HFF-Myc (cell line): ENCODE measurements around the gene SHQ1.

Source experiments
- DNase-seq: peaks from one replicate; pipeline ENCODE4 v3.0.0-alpha.2; 2011; ENCODE audit warnings: low read depth; ENCODE audit errors: extremely low read depth
- H3K4me3 ChIP-seq: replicated peaks from 2 replicates; pipeline ENCODE4 v1.5.1; 2011; ENCODE audit warnings: low read depth, mild to moderate bottlenecking, control low read depth, low read length
- TF ChIP-seq, protein P1 (sequence below): IDR thresholded peaks from 2 replicates; pipeline ENCODE4 v1.5.1; 2012; ENCODE audit warnings: mild to moderate bottlenecking, low read depth, low read length, control low read depth; ENCODE audit errors: missing control alignments

The SHQ1 gene

DNA sequence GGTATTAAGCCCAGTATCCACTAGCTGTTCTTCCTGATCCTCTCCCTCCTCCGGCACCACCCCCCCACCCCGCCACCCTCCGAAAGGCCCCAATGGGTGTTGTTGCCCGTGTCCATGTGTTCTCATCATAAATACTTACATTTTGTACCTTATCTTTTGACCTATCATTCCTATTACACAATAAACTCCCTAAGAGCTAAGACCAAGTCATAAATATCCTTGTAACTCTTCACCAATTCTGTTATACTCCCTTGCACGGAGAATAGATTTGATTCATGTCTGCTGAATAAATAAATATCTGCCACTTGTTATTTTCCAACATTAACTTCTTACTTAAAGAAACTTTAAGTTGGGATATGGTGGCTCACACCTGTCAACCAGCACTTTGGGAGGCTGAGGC, 43.9 kb downstream of the SHQ1 start:
- DNase-seq = no peak
- TF ChIP-seq, protein P1, sequence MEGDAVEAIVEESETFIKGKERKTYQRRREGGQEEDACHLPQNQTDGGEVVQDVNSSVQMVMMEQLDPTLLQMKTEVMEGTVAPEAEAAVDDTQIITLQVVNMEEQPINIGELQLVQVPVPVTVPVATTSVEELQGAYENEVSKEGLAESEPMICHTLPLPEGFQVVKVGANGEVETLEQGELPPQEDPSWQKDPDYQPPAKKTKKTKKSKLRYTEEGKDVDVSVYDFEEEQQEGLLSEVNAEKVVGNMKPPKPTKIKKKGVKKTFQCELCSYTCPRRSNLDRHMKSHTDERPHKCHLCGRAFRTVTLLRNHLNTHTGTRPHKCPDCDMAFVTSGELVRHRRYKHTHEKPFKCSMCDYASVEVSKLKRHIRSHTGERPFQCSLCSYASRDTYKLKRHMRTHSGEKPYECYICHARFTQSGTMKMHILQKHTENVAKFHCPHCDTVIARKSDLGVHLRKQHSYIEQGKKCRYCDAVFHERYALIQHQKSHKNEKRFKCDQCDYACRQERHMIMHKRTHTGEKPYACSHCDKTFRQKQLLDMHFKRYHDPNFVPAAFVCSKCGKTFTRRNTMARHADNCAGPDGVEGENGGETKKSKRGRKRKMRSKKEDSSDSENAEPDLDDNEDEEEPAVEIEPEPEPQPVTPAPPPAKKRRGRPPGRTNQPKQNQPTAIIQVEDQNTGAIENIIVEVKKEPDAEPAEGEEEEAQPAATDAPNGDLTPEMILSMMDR = no peak
- H3K4me3 ChIP-seq = no peak overlapping the region

DNA sequence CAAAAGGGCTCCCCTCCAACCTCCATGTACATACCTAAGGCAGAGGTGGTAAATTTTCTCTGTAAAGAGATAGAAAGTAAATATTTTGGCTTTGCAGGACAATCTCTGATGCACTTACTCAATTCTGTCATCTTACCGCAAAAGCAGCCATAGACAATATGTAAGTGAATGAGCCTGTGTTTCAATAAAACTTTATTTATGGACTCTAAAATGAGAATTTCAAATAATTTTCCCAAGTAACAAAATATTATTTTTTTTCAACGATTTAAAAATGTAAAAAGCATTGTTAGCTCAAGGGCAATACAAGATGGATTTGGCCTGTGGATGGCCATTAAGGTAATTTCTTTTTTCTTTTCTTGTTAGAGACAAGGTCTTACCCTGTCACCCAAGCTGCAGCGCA, 44.7 kb downstream of the SHQ1 start:
- no peak overlapping the region for H3K4me3 ChIP-seq
- DNase-seq = no peak
- TF ChIP-seq, protein P1 = no peak

DNA sequence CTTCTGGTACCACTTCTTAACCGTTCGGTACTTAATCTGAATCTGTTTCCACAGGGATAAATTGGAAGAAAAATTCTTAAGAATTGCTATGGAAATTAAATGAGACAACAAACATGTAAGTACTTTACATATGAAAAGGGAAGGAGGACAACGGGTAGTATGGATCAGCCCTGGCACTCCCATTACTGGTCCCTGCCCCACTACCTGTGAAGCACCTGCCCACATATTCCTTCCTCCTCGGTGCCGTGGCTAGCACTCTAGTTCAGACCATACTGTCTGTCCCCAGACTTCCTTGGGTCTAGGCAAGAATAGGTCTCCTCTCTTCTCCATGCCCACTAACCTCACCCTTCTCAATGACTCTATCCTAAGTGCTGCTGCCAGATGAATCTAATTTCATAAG, 46.2 kb downstream of the SHQ1 start:
- no peak for DNase-seq
- TF ChIP-seq, protein P1 = no peak
- H3K4me3 ChIP-seq = no peak overlapping the region

DNA sequence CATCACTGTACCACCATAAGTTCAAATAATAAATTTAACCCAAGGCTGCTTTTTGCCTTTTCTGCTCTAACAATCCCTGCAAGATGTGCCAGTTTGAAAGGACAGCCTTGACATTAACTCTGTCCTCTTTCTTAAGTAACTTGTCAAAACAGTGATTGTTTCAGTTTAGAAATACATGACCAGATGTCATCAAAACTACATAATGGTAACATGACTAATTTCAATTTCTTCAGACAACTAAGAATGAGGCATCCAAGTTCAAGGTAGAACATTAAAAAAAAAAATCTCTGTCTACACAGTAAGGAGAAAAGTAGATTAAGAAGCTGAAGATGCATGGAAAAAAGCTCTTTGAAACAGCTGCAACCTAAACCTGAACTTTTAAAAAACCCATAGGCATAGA, 47.4 kb downstream of the SHQ1 start:
- no peak overlapping the region for H3K4me3 ChIP-seq
- TF ChIP-seq, protein P1 = no peak
- no peak for DNase-seq

DNA sequence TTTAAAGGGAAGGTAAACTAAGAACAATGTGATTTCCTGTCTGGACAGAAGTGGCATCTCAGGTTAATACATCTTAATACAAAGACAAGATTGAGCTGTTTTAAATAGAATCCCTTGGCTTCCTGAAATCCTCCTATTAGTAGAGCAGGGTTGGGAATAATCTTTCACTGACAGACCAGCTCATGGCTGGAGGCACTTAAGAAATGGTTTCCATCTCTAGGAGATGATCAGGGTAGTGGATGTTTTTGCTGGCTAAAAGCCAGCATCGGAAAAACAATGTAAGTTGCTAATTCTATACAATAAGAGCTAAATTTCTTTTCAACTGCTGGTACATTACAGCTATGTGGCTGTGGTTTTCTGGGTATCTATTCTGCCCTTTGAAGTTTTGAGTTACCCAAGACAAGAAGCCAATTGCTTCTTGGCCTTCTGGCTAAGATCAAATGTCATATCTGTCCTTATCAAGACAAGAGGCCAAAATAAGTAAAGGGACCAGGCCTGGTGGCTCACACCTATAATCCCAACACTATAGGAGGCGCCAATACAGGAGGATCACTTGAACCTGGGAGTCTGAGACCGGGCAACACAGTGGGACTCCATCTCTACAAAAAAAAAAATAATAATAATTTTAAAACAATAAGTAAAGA, 49.6 kb downstream of the SHQ1 start:
- no peak overlapping the region for H3K4me3 ChIP-seq
- DNase-seq = no peak
- TF ChIP-seq, protein P1 = no peak

DNA sequence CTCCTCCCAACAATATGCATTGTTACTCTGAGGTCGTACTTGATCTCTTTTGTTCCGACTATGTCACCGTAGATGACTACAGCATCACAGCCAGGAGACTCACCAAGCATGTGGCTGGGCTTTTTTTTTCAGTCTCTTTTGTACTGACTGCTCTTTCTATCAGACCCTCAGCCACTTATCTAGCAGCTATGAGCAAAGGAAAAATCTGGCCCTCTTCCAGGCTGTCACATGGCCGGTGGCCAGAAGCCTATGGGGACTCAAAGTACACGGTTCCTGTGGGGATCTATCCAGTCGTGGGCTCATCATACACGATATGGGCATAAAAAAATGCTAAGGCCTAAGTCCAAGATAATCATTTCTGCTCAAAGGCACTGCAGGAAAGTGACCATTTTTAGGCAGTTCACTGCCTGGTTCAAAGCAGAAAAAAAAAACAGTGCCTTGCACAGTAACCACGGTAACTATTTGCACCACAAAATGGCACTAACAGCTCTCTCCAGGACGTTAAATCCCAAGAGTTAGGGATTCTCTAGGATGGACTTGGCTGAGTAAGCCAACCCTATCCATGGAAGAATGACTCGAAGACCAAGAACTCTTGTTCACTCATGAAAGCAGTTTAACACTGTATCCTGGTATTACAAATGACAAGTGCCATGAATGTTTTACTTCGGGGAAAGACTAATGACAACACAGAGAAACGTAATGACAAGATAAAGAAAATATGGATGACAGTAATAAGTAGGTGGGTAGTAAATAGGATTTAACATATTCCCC, 50.3 kb downstream of the SHQ1 start:
- no peak overlapping the region for H3K4me3 ChIP-seq
- TF ChIP-seq, protein P1 = no peak
- DNase-seq = no peak
